ENCODE data around the gene CMSS1.

Gene CMSS1

DNA sequence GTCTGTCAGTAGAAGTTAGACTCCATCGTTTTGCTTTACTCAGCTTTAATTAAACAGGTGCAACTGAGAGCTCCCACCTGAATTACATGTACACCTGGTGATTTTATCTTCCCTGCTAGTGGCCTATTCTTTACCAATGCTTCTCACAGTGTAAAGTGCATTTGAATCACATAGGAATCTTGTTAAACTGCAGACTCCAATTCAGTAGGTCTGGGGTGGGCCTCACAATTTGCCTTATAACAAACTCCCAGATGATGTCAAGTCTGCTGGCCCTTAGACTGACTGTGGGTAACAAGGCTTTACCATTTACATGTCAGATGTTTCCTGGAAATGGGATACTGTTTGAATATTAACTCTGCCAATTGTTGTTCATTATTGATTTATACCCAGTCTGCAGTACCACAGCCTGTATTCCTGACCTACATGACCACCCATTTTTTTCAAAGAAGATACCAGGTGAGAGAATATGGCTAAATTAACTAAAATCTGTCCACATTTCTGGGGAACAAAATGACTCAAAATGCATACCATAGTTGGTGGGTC is 37.2 kb downstream of the CMSS1 start:
- DNase-seq (ENCODE audit: low spot score) = no peak

DNA sequence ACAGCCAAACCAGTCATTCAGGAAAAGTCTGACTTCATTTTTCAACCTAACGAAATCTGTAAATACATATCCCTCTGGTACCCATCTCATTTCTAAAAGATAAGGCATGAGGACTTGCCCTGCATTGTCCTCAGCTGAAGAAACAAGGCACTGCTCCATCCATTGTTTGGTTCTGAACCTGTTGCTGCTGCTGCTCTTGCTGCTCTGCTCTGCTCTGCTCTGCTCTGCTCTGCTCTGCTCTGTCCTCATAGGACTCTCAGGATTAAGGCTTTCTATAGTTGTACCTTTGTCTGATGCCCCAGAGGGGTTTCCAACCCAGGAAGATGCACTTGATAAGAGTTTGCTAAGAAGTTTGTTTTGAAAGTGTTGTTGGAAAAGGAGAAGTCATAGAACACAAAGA is 38.2 kb downstream of the CMSS1 start:
- DNase-seq (ENCODE audit: low spot score) = no peak

DNA sequence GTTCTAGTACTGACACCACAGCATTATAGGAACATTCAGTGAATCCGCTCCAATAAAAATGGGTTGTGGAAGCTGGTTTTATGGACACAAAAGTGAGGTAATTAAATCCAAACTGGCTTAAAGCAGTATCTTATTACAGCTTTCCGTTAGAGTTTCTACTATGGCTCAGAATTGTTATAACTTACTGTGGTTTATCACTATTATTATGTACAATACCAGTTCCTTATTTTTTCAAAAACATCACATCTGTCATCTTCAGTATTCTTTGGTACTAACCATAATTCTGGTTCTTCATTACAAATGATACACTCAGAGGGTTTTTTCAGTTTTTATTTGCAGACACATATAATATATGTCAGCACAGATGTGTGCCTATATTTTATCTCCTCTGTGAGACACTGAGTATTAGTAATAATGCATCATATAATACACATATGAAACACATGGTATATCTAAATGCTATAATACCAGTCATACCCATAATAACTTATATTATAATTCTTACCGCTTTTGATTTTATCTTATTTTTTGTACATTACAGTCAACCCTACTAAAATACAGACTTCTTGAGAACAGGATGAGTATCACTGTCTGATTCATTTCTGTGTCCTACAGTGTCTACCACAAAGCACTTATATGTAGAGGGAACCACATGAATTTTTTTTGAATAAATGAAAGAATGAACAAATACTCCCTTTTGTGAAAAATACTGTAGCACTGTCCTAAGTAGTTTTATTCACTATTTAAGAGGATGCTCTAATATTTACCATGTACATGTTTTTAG is 39.0 kb downstream of the CMSS1 start:
- DNase-seq (ENCODE audit: low spot score) = no peak

DNA sequence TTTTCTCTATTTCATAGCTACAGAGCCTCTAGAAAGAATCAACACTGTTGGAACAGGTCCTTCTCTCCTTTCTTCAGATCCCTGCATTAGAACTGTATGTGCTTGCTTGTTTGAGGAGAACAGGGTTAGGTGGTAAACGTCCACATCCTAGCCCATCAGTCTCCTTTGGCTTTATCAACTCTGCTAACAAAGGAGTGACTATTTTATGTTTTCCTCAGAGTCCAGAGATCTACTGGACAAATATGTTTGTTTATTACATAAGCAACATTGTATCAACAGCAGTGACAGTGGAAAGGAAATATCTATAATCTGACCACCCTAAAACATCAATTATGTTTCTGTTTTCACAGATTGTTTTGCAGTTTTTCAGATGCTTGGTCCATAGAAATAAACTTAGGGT is 39.6 kb downstream of the CMSS1 start:
- no peak for DNase-seq (ENCODE audit: low spot score)

DNA sequence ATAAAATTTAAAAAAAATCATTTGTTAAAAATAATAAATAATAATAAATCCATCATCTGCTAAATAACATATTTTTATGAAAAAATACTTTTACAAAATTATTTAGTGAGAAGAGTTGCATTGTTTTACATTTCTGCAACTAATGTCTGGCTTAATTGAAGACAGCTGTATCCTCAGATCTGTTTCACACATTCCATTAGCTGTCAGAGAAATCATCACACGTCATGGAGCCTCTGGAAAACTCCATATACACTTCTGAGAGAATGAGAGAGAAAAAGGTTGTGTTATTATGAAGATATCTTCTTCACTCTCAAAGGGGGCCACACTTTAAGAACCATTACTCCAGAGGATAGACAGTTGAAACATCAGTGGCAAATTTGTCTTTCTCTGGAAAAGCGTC is 40.8 kb downstream of the CMSS1 start:
- no peak for DNase-seq (ENCODE audit: low spot score)

- DNase-seq (ENCODE audit: low spot score) = no peak
Measured at GRCh38 chr3:99859825-99860224, 42.2 kb downstream of the CMSS1 start.

- DNase-seq (ENCODE audit: low spot score) = no peak
Measured at GRCh38 chr3:99861216-99861615, 43.6 kb downstream of the CMSS1 start.

GRCh38 chr3:99862208-99862607 is 44.5 kb downstream of the CMSS1 start:
- DNase-seq (ENCODE audit: low spot score) = no peak

- DNase-seq (ENCODE audit: low spot score) = no peak
Measured at GRCh38 chr3:99863002-99863401, 45.3 kb downstream of the CMSS1 start.

- no peak for DNase-seq (ENCODE audit: low spot score)
Measured at GRCh38 chr3:99863588-99863987, 45.9 kb downstream of the CMSS1 start.

DNA sequence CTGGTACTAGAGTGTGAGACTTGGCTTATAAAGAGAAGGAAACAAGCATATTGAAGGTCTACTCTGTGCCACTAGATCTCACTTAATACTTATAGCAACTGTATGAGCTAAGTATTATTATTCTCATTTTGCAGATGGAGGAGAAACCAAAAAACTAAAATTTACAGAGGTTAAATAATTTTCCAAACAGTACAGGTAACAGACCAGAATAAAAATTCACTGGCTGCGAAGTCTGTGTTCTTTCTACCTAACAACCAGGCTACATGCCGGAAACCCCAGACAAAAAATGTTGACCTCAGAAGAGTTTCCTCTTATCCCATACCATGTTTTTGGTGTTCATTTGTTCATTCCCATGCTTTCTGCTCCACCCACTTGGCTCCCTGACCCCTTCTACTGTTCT is 46.6 kb downstream of the CMSS1 start:
- DNase-seq (ENCODE audit: low spot score) = no peak

DNA sequence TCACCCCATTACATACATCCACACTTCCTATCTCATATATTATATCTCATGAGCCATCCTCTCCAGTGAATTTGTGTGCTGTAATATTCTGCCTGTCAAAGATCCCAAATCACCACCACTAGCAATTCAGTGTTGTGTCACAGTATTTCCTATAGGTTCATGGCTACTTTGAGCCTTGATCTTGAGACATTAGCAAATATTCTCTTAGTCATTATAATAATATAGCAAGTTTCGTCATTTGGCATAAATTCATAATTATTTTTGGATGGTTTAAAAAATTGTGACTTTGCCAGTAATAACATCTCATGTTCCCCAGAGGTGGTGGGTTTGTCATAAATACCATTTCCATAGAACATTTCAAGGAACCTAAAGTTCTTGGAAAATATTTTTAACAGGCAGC is 47.7 kb downstream of the CMSS1 start:
- no peak for DNase-seq (ENCODE audit: low spot score)

- DNase-seq (ENCODE audit: low spot score) = no peak
Measured at GRCh38 chr3:99866261-99866761, 48.6 kb downstream of the CMSS1 start.

DNA sequence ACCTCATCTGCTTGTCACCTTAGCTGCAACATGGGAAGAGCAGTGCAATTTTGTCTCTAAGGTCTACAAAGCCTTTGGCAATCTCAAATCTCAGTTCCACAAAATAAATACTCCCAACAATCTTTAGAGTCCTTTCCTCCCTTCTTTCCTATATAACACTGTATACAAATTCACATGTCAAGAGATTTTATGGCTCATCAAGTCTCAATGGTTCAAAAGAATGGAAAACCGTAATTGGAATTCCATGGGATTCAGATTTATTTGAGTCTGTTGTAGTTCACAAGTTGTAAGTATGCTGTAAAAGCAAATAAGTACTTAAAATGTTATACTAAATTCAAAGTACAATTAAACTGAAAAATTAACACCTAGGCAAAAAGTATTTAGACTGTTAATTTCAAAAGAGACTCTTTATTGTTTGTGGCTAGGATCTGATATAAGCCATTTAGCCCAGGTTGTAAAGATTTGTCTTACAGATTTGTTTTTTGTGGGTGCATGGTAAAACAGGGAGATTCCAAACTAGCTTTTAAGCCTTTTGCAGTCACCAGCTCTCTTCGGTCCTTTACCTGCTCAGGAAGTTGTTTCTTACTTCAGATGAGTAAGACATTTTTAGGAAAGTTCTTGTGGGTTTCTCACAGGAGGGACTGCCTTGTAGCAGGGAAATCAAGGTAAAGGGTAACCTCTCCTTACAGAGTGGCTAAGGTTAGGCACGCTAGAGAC is 50.1 kb downstream of the CMSS1 start:
- no peak for DNase-seq (ENCODE audit: low spot score)

DNA sequence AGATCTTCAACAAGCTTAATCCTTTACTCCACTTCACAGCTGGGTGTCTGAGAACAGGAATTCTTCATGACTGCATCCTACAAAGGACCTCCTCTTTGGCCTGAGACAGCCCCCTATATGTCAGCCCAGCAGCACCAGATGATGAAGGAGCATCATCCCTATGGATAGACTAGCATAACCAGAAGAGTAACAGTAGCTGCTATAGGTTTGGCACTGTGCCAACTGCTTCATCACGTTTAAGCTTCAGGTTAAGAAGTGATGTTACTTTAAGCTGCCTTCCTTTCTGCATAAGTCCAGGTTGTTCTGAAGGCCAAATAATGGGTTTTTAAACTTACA is 50.6 kb downstream of the CMSS1 start:
- no peak for DNase-seq (ENCODE audit: low spot score)

GRCh38 chr3:99869621-99870020 is 52.0 kb downstream of the CMSS1 start:
- DNase-seq (ENCODE audit: low spot score) = no peak

DNA sequence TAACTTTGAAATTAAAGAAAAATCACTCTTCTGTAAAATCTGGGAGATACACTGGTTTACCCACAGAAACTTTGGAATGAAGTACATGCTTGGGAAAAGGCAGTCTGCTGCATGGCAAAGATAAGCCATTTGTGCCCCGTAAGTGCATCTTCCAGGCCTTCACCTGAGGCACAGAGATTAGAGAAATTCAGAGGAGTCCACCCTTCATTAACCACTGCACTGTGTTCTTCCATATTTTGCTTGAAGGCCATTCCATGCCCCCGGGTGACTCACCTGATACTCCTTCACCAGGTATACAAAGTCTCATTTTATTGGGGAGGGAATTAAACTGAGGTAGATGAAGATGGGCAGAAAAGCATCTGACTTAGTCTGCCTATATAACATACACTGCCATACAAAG is 53.0 kb downstream of the CMSS1 start:
- no peak for DNase-seq (ENCODE audit: low spot score)

- DNase-seq (ENCODE audit: low spot score) = no peak
Measured at GRCh38 chr3:99871231-99872045, 53.8 kb downstream of the CMSS1 start.

GRCh38 chr3:99872923-99873254 is 55.2 kb downstream of the CMSS1 start:
- no peak for DNase-seq (ENCODE audit: low spot score)

GRCh38 chr3:99873269-99874102 is 55.8 kb downstream of the CMSS1 start:
- no peak for DNase-seq (ENCODE audit: low spot score)

DNA sequence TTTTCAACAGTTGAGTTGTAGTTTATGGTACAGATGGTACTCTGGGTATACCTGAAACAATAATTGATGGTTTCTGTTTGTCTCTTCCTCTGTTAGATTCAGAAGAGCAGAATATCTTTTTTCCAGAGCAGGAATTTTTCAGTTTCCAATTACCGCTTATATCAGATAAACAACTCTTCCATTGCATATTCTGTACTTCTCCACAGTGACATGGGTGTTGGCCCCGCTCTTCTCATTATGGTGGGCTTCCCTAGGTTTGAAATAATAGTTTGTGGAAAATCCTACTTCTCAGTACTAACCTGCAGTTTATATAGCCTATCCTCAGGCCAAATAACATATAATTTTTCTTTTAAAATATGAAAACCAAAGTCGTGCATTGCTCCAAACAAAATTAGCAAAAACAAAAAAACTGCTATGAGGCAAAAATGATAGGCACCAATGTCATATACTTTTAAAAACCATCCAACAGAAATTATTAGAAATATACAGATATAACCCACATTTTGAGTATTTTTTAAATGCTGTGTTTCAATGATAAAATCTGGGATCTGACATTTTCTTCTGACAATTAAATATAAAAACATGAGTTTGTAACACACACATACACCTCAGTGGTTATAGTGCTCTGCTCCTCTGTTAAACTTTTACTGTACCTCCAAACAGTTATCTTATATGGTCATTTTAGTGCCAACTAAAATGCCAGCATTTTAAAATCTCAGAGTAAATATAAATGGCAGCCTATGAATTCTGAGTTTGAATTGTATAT is 56.8 kb downstream of the CMSS1 start:
- no peak for DNase-seq (ENCODE audit: low spot score)
